T-helper 17 cell (primary cell): ENCODE results near the gene SYT9. TPM values are rescaled to one million over a fixed set of nuclear protein-coding genes. Genes with fewer than 3 reads are reported as not detected.

Source experiments
- ATAC-seq: fragments of 150-1000 bp; cut with Tn5 transposase; 2 replicates; pipeline ENCODE4 v1.10.0; 2021; ENCODE audit warnings: mild to moderate bottlenecking, moderate library complexity
- DNase-seq, 3 donors: peaks; one replicate each; pipeline versions ENCODE4 v3.0.0 to v3.0.0-alpha.2; 2020 to 2021
- H3K9me3 ChIP-seq: one replicate; pipeline ENCODE4 v1.7.0; 2013; ENCODE audit warnings: low read length, mild to moderate bottlenecking; ENCODE audit not compliant: control insufficient read depth, poor library complexity, severe bottlenecking
- H3K27ac Mint-ChIP-seq: one replicate; pipeline ENCODE4 v1.8.0; 2022; ENCODE audit warnings: mild to moderate bottlenecking, moderate library complexity, mixed read lengths
- H3K27me3 Mint-ChIP-seq: one replicate; pipeline ENCODE4 v1.8.0; 2022; ENCODE audit warnings: mixed read lengths
- H3K36me3 Mint-ChIP-seq: one replicate; pipeline ENCODE4 v1.8.0; 2022; ENCODE audit warnings: low read depth, mixed read lengths
- H3K4me1 Mint-ChIP-seq: one replicate; pipeline ENCODE4 v1.8.0; 2022; ENCODE audit warnings: mild to moderate bottlenecking, mixed read lengths
- H3K4me3 Mint-ChIP-seq: one replicate; pipeline ENCODE4 v1.8.0; 2022; ENCODE audit warnings: mild to moderate bottlenecking, moderate library complexity, mixed read lengths
- total RNA-seq, 4 donors: library from RNA in 2 of 4; stranded (reverse) in 2 of 4; gene quantifications; one replicate each; pipeline ENCODE4 v1.2.3 and lab custom pipeline; 2022 to 2026

Gene SYT9
- total RNA-seq, 2 donors from 2014 or later = not detected

DNA sequence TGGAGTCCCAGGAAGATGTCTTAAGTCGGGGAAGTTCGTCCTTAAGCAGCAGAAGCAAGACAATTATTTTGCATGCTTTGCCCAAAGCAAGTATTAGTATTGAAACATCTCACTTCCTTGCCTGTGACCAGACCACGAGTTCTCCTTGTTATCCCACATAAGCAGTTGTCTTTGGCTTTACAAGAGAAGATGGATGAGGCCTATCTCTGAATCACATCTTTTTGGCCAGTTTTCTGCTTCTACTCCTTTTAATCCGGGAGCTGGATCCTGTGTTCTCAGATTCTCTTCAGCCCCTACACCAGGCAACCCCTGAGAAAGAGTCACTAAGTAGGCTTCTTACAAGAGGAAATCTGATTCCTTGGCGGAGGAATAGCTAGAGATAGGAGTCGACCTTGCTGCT lies 2.1 kb downstream of the SYT9 start:
- ATAC-seq (no peak), DNase-seq (no peak)
- Mint-ChIP-seq H3K27me3 (peaks cover 55% of the 10 kb centered on the region), H3K4me3 (no peak overlapping the region), H3K4me1 (no peaks in the 10 kb centered on the region), H3K27ac (no peak overlapping the region), H3K36me3 (peaks cover 2% of the 10 kb centered on the region)
- H3K9me3 ChIP-seq = no peaks in the 10 kb centered on the region

GRCh38 chr11:7254731-7255291 lies 3.1 kb downstream of the SYT9 start:
- Mint-ChIP-seq H3K36me3 (peaks cover 2% of the 10 kb centered on the region), H3K4me3 (no peak overlapping the region), H3K27me3 (peaks cover 49% of the 10 kb centered on the region), H3K4me1 (no peaks in the 10 kb centered on the region), H3K27ac (no peak overlapping the region)
- H3K9me3 ChIP-seq = no peaks in the 10 kb centered on the region
- ATAC-seq (no peak), DNase-seq (no peak)

GRCh38 chr11:7256943-7257342 lies 5.2 kb downstream of the SYT9 start:
- peaks cover 42% of the 10 kb centered on the region for H3K27me3 Mint-ChIP-seq

DNA sequence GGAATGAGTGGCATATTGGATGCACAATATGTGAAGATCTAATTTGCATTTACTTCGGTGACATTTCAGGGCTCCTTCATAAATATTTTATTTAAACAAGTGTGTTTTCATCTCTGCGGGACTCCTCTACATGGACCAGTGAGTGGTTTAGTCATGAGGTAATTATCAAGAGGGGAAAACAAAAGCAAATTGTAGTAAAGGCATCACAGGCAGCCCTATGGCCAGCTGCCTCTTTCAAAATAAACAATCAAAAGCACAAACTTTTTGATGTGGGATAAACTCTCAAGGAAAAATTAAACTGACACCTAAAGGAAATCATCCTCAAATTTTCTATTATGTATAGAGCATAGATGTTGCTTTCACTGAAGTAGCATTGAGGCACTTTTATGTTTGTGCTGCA lies 6.0 kb downstream of the SYT9 start:
- H3K4me3 Mint-ChIP-seq = no peak overlapping the region
- H3K27me3 Mint-ChIP-seq = peaks cover 39% of the 10 kb centered on the region
- H3K9me3 ChIP-seq = no peaks in the 10 kb centered on the region
- H3K36me3 Mint-ChIP-seq = no peaks in the 10 kb centered on the region
- H3K4me1 Mint-ChIP-seq = no peaks in the 10 kb centered on the region
- no peak overlapping the region for H3K27ac Mint-ChIP-seq
- ATAC-seq = no peak
- DNase-seq = no peak

More at GRCh38 chr11:7256943-7257342, 5.2 kb downstream of the SYT9 start:
- no peaks in the 10 kb centered on the region for H3K9me3 ChIP-seq
- Mint-ChIP-seq H3K4me1 (no peaks in the 10 kb centered on the region), H3K4me3 (no peak overlapping the region), H3K27ac (no peak overlapping the region), H3K36me3 (no peaks in the 10 kb centered on the region)
- no peak for ATAC-seq
- DNase-seq = no peak

DNA sequence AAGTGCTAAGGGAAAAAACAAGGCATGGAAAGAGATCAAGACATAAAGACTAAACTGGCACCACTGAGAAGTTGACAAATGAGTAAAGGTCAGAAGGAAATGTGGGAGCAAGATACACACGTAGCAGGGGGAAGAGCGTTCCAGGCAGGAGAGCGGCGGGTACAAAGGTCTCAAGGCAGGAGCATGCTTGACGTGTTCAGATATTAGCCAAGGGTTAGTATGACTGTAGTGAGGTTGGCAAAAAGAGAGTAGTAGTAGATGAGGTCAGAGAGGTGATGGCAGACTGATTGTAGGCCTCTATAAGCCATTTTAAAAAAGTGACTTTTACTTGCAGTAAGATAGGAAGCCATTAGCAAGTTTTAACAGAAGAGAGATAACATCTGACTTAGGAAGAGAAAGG lies 9.9 kb downstream of the SYT9 start:
- no peak for DNase-seq
- no peaks in the 10 kb centered on the region for H3K9me3 ChIP-seq
- H3K4me1 Mint-ChIP-seq = no peaks in the 10 kb centered on the region
- H3K27me3 Mint-ChIP-seq = peaks cover 11% of the 10 kb centered on the region
- H3K27ac Mint-ChIP-seq = no peak overlapping the region
- no peak for ATAC-seq
- no peak overlapping the region for H3K4me3 Mint-ChIP-seq
- H3K36me3 Mint-ChIP-seq = no peaks in the 10 kb centered on the region

DNA sequence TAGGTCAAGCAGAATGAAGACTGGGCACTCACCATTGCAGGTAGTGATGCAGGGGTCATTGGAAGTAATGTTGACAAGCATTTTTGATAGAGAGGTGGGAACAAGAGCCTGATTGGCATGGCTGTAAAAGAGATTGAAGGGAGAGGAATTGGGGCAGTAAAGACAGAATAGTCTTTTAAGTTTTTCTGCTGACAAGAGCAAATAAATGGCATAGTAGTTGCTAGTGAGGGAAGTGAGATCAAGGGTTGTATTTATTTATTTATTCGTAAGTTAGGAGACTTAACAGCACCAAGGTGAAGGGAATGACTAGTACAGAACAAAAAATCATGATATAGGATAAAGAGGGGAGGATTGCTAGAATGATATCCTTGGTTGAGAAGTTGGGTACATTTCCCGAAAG lies 11.0 kb downstream of the SYT9 start:
- Mint-ChIP-seq H3K4me3 (no peak overlapping the region), H3K4me1 (no peaks in the 10 kb centered on the region), H3K36me3 (no peaks in the 10 kb centered on the region), H3K27ac (no peak overlapping the region), H3K27me3 (peaks cover 10% of the 10 kb centered on the region)
- ATAC-seq (no peak), DNase-seq (no peak)
- H3K9me3 ChIP-seq = no peaks in the 10 kb centered on the region

DNA sequence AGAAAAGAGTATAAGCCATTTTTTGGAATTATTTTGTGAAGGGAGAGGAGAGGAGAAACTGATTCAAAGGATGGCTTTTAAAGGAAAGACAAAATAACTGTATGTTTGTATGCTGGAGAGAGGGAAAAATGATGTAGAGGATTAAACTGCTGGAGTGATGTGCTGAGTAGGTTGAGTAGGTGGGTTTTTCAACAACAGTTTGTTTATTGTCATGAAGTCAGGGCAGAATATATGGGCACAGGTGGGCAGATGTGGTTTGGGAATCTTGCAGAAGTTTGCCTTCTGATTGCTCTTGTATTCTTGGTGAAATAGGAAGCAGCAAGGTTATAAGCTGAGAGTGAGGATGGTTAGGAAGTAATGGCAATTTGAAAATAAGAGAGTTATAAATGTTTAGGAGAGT lies 12.1 kb downstream of the SYT9 start:
- Mint-ChIP-seq H3K27ac (no peak overlapping the region), H3K4me1 (no peaks in the 10 kb centered on the region), H3K4me3 (no peak overlapping the region), H3K27me3 (peaks cover 5% of the 10 kb centered on the region), H3K36me3 (no peaks in the 10 kb centered on the region)
- no peaks in the 10 kb centered on the region for H3K9me3 ChIP-seq
- DNase-seq (no peak), ATAC-seq (no peak)

GRCh38 chr11:7268758-7269157 lies 17.1 kb downstream of the SYT9 start:
- no peak overlapping the region for H3K27ac Mint-ChIP-seq
- DNase-seq (no peak), ATAC-seq (no peak)
- H3K27me3 Mint-ChIP-seq = peaks cover 13% of the 10 kb centered on the region
- no peaks in the 10 kb centered on the region for H3K4me1 Mint-ChIP-seq
- no peaks in the 10 kb centered on the region for H3K9me3 ChIP-seq
- H3K36me3 Mint-ChIP-seq = no peaks in the 10 kb centered on the region
- no peak overlapping the region for H3K4me3 Mint-ChIP-seq

DNA sequence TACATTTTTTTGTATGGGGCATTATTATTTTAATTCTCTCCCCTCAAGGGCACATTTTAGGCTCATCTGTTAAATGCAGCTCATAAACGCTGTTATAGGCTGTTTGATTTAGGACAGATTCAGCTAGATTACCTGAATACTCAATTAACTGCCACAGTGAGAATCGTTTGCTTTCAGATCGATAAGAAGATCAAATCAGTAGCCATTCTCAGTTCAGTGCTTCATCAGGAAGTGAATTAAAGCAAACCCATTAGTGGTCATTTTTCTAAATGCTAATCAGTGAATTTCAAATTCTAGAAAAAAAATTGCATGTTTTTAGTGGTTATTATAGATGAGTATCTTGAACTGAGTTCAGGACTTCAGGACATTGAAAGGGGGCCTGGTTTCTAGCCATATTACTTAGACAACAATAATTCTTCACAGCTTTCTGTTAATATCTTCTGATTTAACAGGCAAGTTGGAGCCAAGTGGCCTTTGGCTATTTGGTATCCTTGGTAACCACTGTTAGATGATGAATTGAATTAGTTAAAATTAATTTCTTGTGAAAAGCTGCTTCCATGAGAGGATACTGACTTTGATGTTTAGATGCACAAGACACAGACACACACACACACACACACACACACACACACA lies 18.6 kb downstream of the SYT9 start:
- ATAC-seq (no peak), DNase-seq (no peak)
- no peaks in the 10 kb centered on the region for H3K4me1 Mint-ChIP-seq
- no peak overlapping the region for H3K27ac Mint-ChIP-seq
- H3K27me3 Mint-ChIP-seq = peaks cover 24% of the 10 kb centered on the region
- no peak overlapping the region for H3K4me3 Mint-ChIP-seq
- H3K36me3 Mint-ChIP-seq = peaks cover under 1% of the 10 kb centered on the region
- H3K9me3 ChIP-seq = no peaks in the 10 kb centered on the region

GRCh38 chr11:7272373-7272772 lies 20.7 kb downstream of the SYT9 start:
- H3K9me3 ChIP-seq = no peaks in the 10 kb centered on the region
- peaks cover 43% of the 10 kb centered on the region for H3K27me3 Mint-ChIP-seq
- DNase-seq (no peak), ATAC-seq (no peak)
- H3K27ac Mint-ChIP-seq = no peak overlapping the region
- no peak overlapping the region for H3K4me3 Mint-ChIP-seq
- H3K36me3 Mint-ChIP-seq = peaks cover 2% of the 10 kb centered on the region
- no peaks in the 10 kb centered on the region for H3K4me1 Mint-ChIP-seq

GRCh38 chr11:7275133-7275532 lies 23.4 kb downstream of the SYT9 start:
- Mint-ChIP-seq H3K4me1 (peaks cover 2% of the 10 kb centered on the region), H3K36me3 (peaks cover 2% of the 10 kb centered on the region), H3K27me3 (peaks cover 57% of the 10 kb centered on the region), H3K4me3 (no peak overlapping the region), H3K27ac (no peak overlapping the region)
- no peak for ATAC-seq
- no peak for DNase-seq
- no peaks in the 10 kb centered on the region for H3K9me3 ChIP-seq

DNA sequence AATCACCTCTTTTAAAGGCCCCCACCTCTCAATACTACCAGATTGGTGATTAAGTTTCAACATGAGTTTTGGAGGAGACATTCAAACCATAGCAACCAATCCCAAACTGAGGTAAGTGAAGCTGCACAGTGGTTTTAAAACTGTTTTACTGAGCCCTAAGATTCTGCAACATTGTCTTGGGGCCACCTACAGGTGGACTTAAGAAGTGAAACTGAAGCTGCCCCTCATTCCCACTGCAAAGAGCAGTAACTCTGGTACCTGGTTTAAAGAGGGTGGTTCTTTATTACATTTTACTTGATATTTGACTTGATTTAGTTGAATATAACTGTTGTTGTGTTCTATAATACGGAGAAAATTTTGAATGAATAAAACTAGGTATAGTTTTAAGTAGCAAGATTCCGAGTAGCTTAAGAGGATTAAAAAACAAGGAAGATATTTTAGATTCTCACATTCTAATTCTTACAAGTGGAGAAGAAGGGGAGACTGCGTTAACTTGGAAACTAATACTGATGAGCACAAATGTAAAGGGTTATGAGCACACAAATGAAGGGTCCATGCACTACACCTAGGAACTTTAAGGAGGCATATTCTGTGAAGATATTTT lies 26.7 kb downstream of the SYT9 start:
- Mint-ChIP-seq H3K4me1 (peaks cover 2% of the 10 kb centered on the region), H3K4me3 (no peak overlapping the region), H3K27me3 (peaks cover 59% of the 10 kb centered on the region), H3K27ac (no peak overlapping the region), H3K36me3 (peaks cover 2% of the 10 kb centered on the region)
- ATAC-seq (no peak), DNase-seq (no peak)
- no peaks in the 10 kb centered on the region for H3K9me3 ChIP-seq

- ATAC-seq (no peak), DNase-seq (no peak)
- Mint-ChIP-seq H3K27ac (no peak overlapping the region), H3K36me3 (peaks cover 2% of the 10 kb centered on the region), H3K4me3 (no peak overlapping the region), H3K27me3 (peaks cover 54% of the 10 kb centered on the region), H3K4me1 (peaks cover 2% of the 10 kb centered on the region)
- no peaks in the 10 kb centered on the region for H3K9me3 ChIP-seq
Observed at GRCh38 chr11:7279676-7280075, 28.0 kb downstream of the SYT9 start.

DNA sequence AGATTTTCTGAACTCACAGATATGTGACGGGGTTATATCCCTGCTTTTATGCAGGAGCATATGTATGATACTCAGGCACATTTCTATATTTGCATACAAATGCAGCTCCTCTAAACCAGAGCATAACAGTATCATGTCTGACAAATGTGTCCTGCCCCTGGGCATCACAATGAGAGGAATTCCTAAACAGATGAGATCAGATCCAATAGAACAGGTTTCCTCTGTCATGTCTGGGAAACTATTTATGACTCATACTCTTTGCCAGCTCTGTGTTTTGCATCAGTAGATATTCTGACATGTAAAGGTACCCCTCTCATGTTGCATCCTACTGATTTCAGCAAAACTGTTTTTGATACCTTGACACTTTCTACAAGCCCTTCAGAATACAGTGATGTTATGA lies 29.4 kb downstream of the SYT9 start:
- Mint-ChIP-seq H3K4me1 (peaks cover 2% of the 10 kb centered on the region), H3K27me3 (peaks cover 40% of the 10 kb centered on the region), H3K27ac (no peak overlapping the region), H3K4me3 (no peak overlapping the region), H3K36me3 (no peaks in the 10 kb centered on the region)
- no peak for DNase-seq
- no peaks in the 10 kb centered on the region for H3K9me3 ChIP-seq
- ATAC-seq = no peak
